AG10803 (cell line): ENCODE measurements around the gene POLA1.
"Not testable (repeated sequence)": the region's sequence is repeated elsewhere in the genome, so short reads cannot be mapped to it uniquely, and the experiment has no call there.

Source experiments
- DNase-seq: peaks from one replicate; pipeline ENCODE4 v3.0.0; 2010; ENCODE audit warnings: low read depth
- H3K4me3 ChIP-seq: 2 replicates; pipeline ENCODE4 v1.5.1; 2011; ENCODE audit warnings: mild to moderate bottlenecking, low read length, control low read depth
- TF ChIP-seq, protein P1 (sequence below): conservative IDR thresholded peaks from 2 replicates; pipeline ENCODE4 v1.5.1; 2011; ENCODE audit warnings: mild to moderate bottlenecking, low read length, control low read depth, inconsistent platforms

The POLA1 gene

GRCh38 chrX:24693453-24694202 is at the start of gene POLA1:
TSS of gene POLA1 (plus strand) at chrX:24693918. CDS start at chrX:24693962, 44 bp downstream.
- DNase-seq: peak; percentile 96
- peak within 1 kb of the TSS; percentile 71 for H3K4me3 ChIP-seq
- TF ChIP-seq, protein P1, sequence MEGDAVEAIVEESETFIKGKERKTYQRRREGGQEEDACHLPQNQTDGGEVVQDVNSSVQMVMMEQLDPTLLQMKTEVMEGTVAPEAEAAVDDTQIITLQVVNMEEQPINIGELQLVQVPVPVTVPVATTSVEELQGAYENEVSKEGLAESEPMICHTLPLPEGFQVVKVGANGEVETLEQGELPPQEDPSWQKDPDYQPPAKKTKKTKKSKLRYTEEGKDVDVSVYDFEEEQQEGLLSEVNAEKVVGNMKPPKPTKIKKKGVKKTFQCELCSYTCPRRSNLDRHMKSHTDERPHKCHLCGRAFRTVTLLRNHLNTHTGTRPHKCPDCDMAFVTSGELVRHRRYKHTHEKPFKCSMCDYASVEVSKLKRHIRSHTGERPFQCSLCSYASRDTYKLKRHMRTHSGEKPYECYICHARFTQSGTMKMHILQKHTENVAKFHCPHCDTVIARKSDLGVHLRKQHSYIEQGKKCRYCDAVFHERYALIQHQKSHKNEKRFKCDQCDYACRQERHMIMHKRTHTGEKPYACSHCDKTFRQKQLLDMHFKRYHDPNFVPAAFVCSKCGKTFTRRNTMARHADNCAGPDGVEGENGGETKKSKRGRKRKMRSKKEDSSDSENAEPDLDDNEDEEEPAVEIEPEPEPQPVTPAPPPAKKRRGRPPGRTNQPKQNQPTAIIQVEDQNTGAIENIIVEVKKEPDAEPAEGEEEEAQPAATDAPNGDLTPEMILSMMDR: peak; percentile 43

DNA sequence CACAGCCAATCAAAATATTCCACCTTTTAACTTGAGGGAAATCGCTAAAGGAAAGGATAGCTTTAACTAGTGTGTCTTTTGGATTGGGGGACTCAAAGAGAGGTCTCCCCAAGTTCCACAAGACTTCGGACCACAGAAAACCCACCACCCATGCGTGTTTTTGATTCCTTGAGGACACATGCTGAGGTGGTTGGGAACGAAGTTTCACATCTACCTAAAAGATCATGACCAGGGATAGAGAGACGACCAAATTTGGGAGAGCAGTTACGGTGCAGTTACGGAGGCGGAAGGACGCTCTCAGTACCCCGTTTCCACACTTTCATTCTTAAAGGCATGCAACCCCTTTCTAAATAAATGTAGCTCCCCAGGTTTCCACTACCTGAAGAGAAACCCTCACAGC is 47.7 kb upstream of the POLA1 start:
- H3K4me3 ChIP-seq: no peak overlapping the region
- TF ChIP-seq, protein P1: no peak
- no peak for DNase-seq

GRCh38 chrX:24646745-24647182 is 47.0 kb upstream of the POLA1 start:
- no peak for DNase-seq
- no peak overlapping the region for H3K4me3 ChIP-seq
- TF ChIP-seq, protein P1: no peak

DNA sequence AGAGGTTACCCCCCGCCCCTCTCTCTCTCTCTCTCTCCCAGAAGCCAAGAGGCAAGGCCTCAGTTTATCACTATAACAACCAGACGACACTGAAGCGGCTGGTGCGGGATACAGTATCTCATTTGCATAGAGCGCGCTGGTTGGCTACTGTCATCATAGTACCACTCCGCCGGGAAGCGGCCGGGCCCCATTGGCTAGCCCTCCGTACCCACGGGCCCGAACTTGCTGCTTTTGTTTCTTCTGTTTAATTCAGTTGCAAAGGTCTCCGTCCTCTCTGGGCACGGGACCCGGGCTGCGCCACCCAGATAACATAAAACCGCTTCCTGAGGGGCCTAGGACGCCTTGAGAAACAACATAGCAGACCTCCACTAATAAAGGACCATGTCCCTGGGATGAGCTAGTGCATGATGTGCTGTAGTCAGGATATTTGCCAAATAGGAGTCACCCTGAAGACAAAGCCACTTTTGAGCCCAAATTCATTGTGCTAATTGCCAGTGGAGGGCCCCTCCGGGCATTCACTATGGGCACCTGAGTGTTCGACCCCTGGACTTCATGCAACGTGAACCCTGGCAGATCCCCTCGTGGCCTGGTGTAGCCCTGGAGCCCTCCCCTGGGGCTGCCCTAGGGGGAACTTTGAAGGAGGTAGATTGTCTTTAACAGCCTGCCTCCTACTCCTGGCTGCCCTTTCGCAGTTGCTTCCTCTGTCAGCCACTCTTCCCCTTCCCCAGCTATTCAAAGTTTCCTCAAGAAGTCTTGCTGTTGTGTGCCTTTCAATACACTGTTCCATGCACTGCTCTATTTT is 46.3 kb upstream of the POLA1 start, which contains the start of gene PCYT1B:
PCYT1B (minus strand) TSS at position 91 of the 802 bp plus-strand sequence. CDS start 242 bp downstream, outside the sequence.
- DNase-seq: peak; percentile 38
- TF ChIP-seq, protein P1: no peak
- H3K4me3 ChIP-seq: no peak within 1 kb of the TSS; the same call in 1 of the 2 replicates

DNA sequence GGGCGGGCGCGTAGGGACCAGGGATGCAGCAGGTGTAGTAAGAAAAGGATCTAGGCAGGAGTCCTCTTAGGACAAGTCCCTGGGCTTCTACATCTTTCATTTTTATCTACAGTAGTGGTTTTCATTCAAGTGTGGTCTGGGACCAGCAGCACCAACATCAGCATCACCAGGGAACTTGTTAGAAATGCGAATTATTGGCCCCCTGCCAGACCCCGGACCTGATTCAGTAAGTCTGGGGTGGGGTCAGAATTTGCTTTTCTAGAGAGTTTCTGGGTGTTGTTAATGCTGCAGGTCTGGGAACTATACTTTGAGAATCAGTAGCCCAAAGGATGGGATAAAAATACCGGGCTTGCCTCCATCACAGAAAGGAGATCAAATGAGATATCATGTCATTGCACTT is 45.2 kb upstream of the POLA1 start:
- no peak for DNase-seq
- TF ChIP-seq, protein P1: no peak
- H3K4me3 ChIP-seq: no peak overlapping the region

- no peak overlapping the region for H3K4me3 ChIP-seq
- TF ChIP-seq, protein P1: no peak
Measured at GRCh38 chrX:24651783-24652182, 41.9 kb upstream of the POLA1 start.

GRCh38 chrX:24655679-24656078 is 38.0 kb upstream of the POLA1 start:
- not testable (repeated sequence) for DNase-seq, H3K4me3 ChIP-seq

More at GRCh38 chrX:24651783-24652182, 41.9 kb upstream of the POLA1 start:
- no peak for DNase-seq
